K562 (cell line): Measurements from ENCODE around the gene BRD3. TPM values are rescaled to one million over a fixed set of nuclear protein-coding genes. Genes with fewer than 3 reads are reported as not detected.

Experiments used
- ATAC-seq: fragments of 200-7000 bp; cut with Tn5 transposase; 3 replicates; pipeline ENCODE4 v1.9.1; 2020; ENCODE audit warnings: moderate library complexity
- BruUV-seq: library from RNA; stranded (reverse); fragments of 400-500 nt; replicated peaks from 2 replicates; lab custom pipeline; 2021; lab: Mats Ljungman, UMichigan
- CTCF ChIA-PET: fragments of 300-600 bp; formaldehyde crosslinking; extraction: SDS; loops from one replicate; lab custom pipeline; 2021; ENCODE audit warnings: low intra/inter-chr PET ratio; lab: Yijun Ruan, JAX
- POLR2A ChIA-PET: fragments of 300-600, 350-650 bp; sonication (Branson Sonifier 250); formaldehyde crosslinking; extraction: SDS; loops from one replicate; lab custom pipeline; 2021; ENCODE audit warnings: antibody characterized with exemption, inconsistent platforms; lab: Yijun Ruan, JAX
- DNase-seq, 4 experiments: peaks; one replicate each; pipeline versions ENCODE4 v3.0.0 to v3.0.0-alpha.2; 2011 to 2018; ENCODE audit warnings: low spot score in 3 of 4, mixed read lengths in 3 of 4; ENCODE audit errors: extremely low read depth in 1 of 4
- FAIRE-seq: peaks from 2 replicates; lab custom pipeline; 2011; peaks lifted over from hg19 to GRCh38; lab: Jason Lieb, UNC
- H2AFZ ChIP-seq: 2 replicates; pipeline ENCODE4 v1.6.0; 2011; ENCODE audit warnings: low read depth, low read length, control low read depth, inconsistent platforms
- H3K27ac ChIP-seq: fragments of 200-600 bp; 3 replicates; pipeline ENCODE4 v1.8.0; 2011; ENCODE audit warnings: low read depth, mild to moderate bottlenecking, control low read depth, inconsistent platforms, low read length, moderate library complexity, mixed read lengths; ENCODE audit errors: extremely low read depth
- H3K27me3 ChIP-seq, 2 experiments: fragments of 300-600 bp in 1 of 2; 2 replicates in 1 of 2; 3 replicates in 1 of 2; pipeline versions ENCODE4 v1.6.0 to v1.8.0; 2011; ENCODE audit warnings: inconsistent platforms in 2 of 2, low read length in 2 of 2, mild to moderate bottlenecking in 1 of 2, mixed read lengths in 1 of 2, moderate library complexity in 1 of 2; ENCODE audit not compliant: control insufficient read depth in 2 of 2, insufficient read depth in 2 of 2
- H3K36me3 ChIP-seq: fragments of 300-600 bp; 3 replicates; pipeline ENCODE4 v1.8.0; 2011; ENCODE audit warnings: mild to moderate bottlenecking, low read length, inconsistent platforms; ENCODE audit not compliant: control insufficient read depth, insufficient read depth
- H3K4me1 ChIP-seq, 2 experiments: fragments of 200-600 bp in 1 of 2; replicated peaks in 1 of 2; 2 replicates in 1 of 2; 3 replicates in 1 of 2; pipeline versions ENCODE4 v1.5.1 to v1.8.0; 2011; ENCODE audit warnings: inconsistent platforms in 2 of 2, low read length in 2 of 2, mild to moderate bottlenecking in 1 of 2, mixed read lengths in 1 of 2, moderate library complexity in 1 of 2; ENCODE audit not compliant: control insufficient read depth in 2 of 2, insufficient read depth in 2 of 2
- H3K4me2 ChIP-seq: 2 replicates; pipeline ENCODE4 v1.6.1; 2011; ENCODE audit warnings: low read length, control low read depth, inconsistent platforms, mixed read lengths; ENCODE audit not compliant: insufficient read depth
- H3K4me3 ChIP-seq: fragments of 200-600 bp; sonication (generic), shearing (Covaris generic); 2 replicates; pipeline ENCODE4 v1.5.1; 2016; ENCODE audit warnings: control low read depth, inconsistent platforms
- H3K79me2 ChIP-seq: fragments of 200-600 bp; 3 replicates; pipeline ENCODE4 v1.8.0; 2011; ENCODE audit warnings: low read length, inconsistent platforms; ENCODE audit not compliant: control insufficient read depth, insufficient read depth
- H3K9ac ChIP-seq, 2 experiments: 2 replicates each; pipeline versions ENCODE4 v1.6.0 to v1.6.1; 2011; ENCODE audit warnings: low read depth in 2 of 2, low read length in 2 of 2, control low read depth in 1 of 2, inconsistent platforms in 1 of 2, mild to moderate bottlenecking in 1 of 2, mixed read lengths in 1 of 2; ENCODE audit not compliant: insufficient read depth in 1 of 2
- H3K9me1 ChIP-seq: one replicate; pipeline ENCODE4 v1.6.0; 2011; ENCODE audit warnings: inconsistent platforms, mild to moderate bottlenecking, low read length, moderate library complexity; ENCODE audit not compliant: control insufficient read depth, insufficient read depth
- H3K9me3 ChIP-seq: replicated peaks from 2 replicates; pipeline ENCODE4 v1.5.1; 2011; ENCODE audit warnings: low read depth, low read length, inconsistent platforms; ENCODE audit not compliant: control insufficient read depth, insufficient read depth
- H4K20me1 ChIP-seq: replicated peaks from 2 replicates; pipeline ENCODE4 v1.6.1; 2011; ENCODE audit warnings: low read length, inconsistent platforms, mixed read lengths; ENCODE audit not compliant: control insufficient read depth, insufficient read depth
- ATF7 ChIP-seq: fragments of 450-650 bp; IDR thresholded peaks from 2 replicates; pipeline ENCODE4 v1.7.1; 2014; ENCODE audit warnings: mild to moderate bottlenecking, moderate library complexity
- BDP1 ChIP-seq: IDR thresholded peaks from 3 replicates; pipeline ENCODE4 v1.6.1; 2011; ENCODE audit not compliant: insufficient read length, insufficient read depth
- CBX2 ChIP-seq: fragments of 200-600 bp; sonication (generic); IDR thresholded peaks from one replicate; pipeline ENCODE4 v1.6.1; 2012; ENCODE audit warnings: mild to moderate bottlenecking, low read length, inconsistent platforms; ENCODE audit not compliant: insufficient read depth, poor library complexity, severe bottlenecking
- CBX8 ChIP-seq: fragments of 200-600 bp; sonication (generic); IDR thresholded peaks from 2 replicates; pipeline ENCODE4 v1.6.1; 2012; ENCODE audit warnings: borderline replicate concordance, mixed run types, low read depth, mild to moderate bottlenecking, moderate library complexity, mixed read lengths, low read length, control low read depth, inconsistent platforms; ENCODE audit not compliant: poor library complexity, severe bottlenecking; ENCODE audit errors: extremely low read depth
- E2F5 ChIP-seq: sonication (generic); formaldehyde crosslinking; IDR thresholded peaks from 2 replicates; pipeline ENCODE4 v1.8.0; 2022; ENCODE audit warnings: mild to moderate bottlenecking, missing genetic modification reagents
- GTF2E2 ChIP-seq: fragments of 200-800 bp; sonication (Bioruptor generic); IDR thresholded peaks from 2 replicates; pipeline ENCODE4 v1.6.1; 2016; ENCODE audit warnings: missing genetic modification characterization, missing compliant biosample characterization
- HMG20A ChIP-seq: fragments of 450-650 bp; formaldehyde crosslinking; conservative IDR thresholded peaks from 2 replicates; pipeline ENCODE4 v1.4.0; 2020; ENCODE audit warnings: mild to moderate bottlenecking, mixed read lengths
- HMGXB4 ChIP-seq: sonication (generic); formaldehyde crosslinking; IDR thresholded peaks from 2 replicates; pipeline ENCODE4 v1.8.1; 2023; ENCODE audit warnings: mild to moderate bottlenecking, missing genetic modification reagents
- NFXL1 ChIP-seq: fragments of 450-650 bp; formaldehyde crosslinking; IDR thresholded peaks from 2 replicates; pipeline ENCODE4 v1.4.0; 2021; ENCODE audit warnings: mild to moderate bottlenecking
- PCBP2 ChIP-seq: fragments of 200-400 bp; formaldehyde crosslinking; IDR thresholded peaks from 2 replicates; pipeline ENCODE4 v1.6.1; 2018; ENCODE audit warnings: low read length, low read depth, mild to moderate bottlenecking, moderate library complexity; ENCODE audit not compliant: poor library complexity, severe bottlenecking
- RFX5 ChIP-seq: IDR thresholded peaks from 2 replicates; pipeline ENCODE4 v1.6.1; 2011; ENCODE audit warnings: low read depth, mild to moderate bottlenecking, improper control_type of control experiment, low read length
- SREBF2 ChIP-seq: sonication (generic); formaldehyde crosslinking; IDR thresholded peaks from 2 replicates; pipeline ENCODE4 v1.4.0; 2020; ENCODE audit warnings: mild to moderate bottlenecking, missing genetic modification reagents
- ZNF146 ChIP-seq: IDR thresholded peaks from one replicate; pipeline ENCODE4 v1.6.1; 2018; ENCODE audit warnings: missing compliant biosample characterization; ENCODE audit not compliant: unreplicated experiment
- ZNF212 ChIP-seq: fragments of 450-650 bp; formaldehyde crosslinking; IDR thresholded peaks from 2 replicates; pipeline ENCODE4 v1.4.0; 2020; ENCODE audit warnings: mild to moderate bottlenecking
- WGBS: fragments of 100-300 bp; shearing (Covaris generic); methylation state at CpG from one replicate; pipeline ENCODE4 v1.1.6; 2016; ENCODE audit warnings: low coverage, mixed read lengths; ENCODE audit not compliant: insufficient coverage; ENCODE audit errors: missing lambda C conversion rate; 5-methylcytosine and 5-hydroxymethylcytosine counted together
- in situ Hi-C: fragments of 300-500 bp; cut with MboI; formaldehyde crosslinking; loops from 4 replicates; pipeline ENCODE4 v1.15.0; 2018; ENCODE audit warnings: inconsistent platforms, mixed read lengths
- intact Hi-C: fragments of 100-400 bp; cut with micrococcal nuclease; formaldehyde crosslinking; loops from 2 replicates; pipeline ENCODE4 v1.14.2; 2022
- polyA plus RNA-seq, 8 experiments: library from polyadenylated mRNA; depleted of rRNA in 4 of 8; stranded (reverse) in 5 of 8; unstranded in 3 of 8; fragments of >200 nt; fragmentation: Nextera tagmentation in 2 of 8; fragmentation: Illumina TruSeq in 1 of 8; extraction: Ambion mirVana in 2 of 8; extraction: Trizol in 1 of 8; gene quantifications; 2 replicates each; pipeline versions ENCODE4 v1.2.1 to v1.2.3, GENCODE V29; 2011 to 2014; ENCODE audit warnings: inconsistent platforms in 1 of 8, missing spikeins in 1 of 8
- total RNA-seq, 7 experiments: library from RNA; depleted of rRNA in 6 of 7; stranded (reverse); fragments of >200 nt in 6 of 7; fragmentation: Illumina TruSeq in 2 of 7; extraction: Trizol in 2 of 7; gene quantifications; 2 replicates each; pipeline versions ENCODE4 v1.2.1 to v1.2.3, GENCODE V29; 2011 to 2021; ENCODE audit warnings: low replicate concordance in 1 of 7

The BRD3 gene
- total and polyA plus RNA-seq, 9 of the 15 experiments (the other 6 are each of a cell fraction or from before 2014, with no cell fraction given), result 0.82 to 37.1 (median 4.2) TPM

- H3K4me3 ChIP-seq, result no peak overlapping the region
- no peaks in the 10 kb centered on the region for H3K79me2 ChIP-seq
- in situ Hi-C loops, result no loop called here
- DNase-seq, result no peak
- no peaks in the 10 kb centered on the region for H3K9me1 ChIP-seq
- H3K27me3 ChIP-seq, result no peaks in the 10 kb centered on the region
- POLR2A ChIA-PET, result interaction anchor here (1.1 kb wide), 1 partner anchor 10 kb away, joined by 6 read pairs; no protein-coding TSS in a partner anchor
- H3K27ac ChIP-seq, result no peak overlapping the region
- no peak for FAIRE-seq
- intact Hi-C loops, result no loop called here
- peaks cover 50% of the 10 kb centered on the region; the same call in 2 of the 3 replicates for H3K36me3 ChIP-seq
- peak overlapping the region in 1 of 2 experiments; percentile 58; a peak in 1 of 4 replicates for H3K9ac ChIP-seq
- 85% methylated on average over 11 of the region's 16 CpGs for WGBS
- no peak overlapping the region for H2AFZ ChIP-seq
- H3K9me3 ChIP-seq, result no peaks in the 10 kb centered on the region
- CTCF ChIA-PET, result no interaction called here
- no TSS peak for BruUV-seq
- peaks cover 0 to 12% of the 10 kb centered on the region in 2 experiments; a peak in 2 of 5 replicates for H3K4me1 ChIP-seq
- no peaks in the 10 kb centered on the region for H4K20me1 ChIP-seq
- no peak overlapping the region for H3K4me2 ChIP-seq
- no peak for ATAC-seq
- TF ChIP-seq HMGXB4 (CRISPR knock-in tag) (no peak), SREBF2 (CRISPR knock-in tag) (no peak), PCBP2 (no peak), NFXL1 (CRISPR knock-in tag) (no peak), ATF7 (no peak), HMG20A (CRISPR knock-in tag) (no peak), RFX5 (no peak), GTF2E2 (tag) (no peak), CBX2 (no peak), ZNF146 (CRISPR knock-in tag) (no peak), ZNF212 (CRISPR knock-in tag) (no peak), CBX8 (no peak), E2F5 (CRISPR knock-in tag) (no peak), BDP1 (no peak)
- TF ChIP-seq, all 486 proteins: peak for 0
These were observed 31.7 kb downstream of the BRD3 start for GRCh38 chr9:134036130-134036529.
